AG08396 (cell line): ENCODE results near the gene UBN1.

Source experiments
- DNase-seq: peaks from one replicate; pipeline ENCODE4 v3.0.0; 2012; ENCODE audit warnings: low spot score, mixed read lengths

The UBN1 gene, protein sequence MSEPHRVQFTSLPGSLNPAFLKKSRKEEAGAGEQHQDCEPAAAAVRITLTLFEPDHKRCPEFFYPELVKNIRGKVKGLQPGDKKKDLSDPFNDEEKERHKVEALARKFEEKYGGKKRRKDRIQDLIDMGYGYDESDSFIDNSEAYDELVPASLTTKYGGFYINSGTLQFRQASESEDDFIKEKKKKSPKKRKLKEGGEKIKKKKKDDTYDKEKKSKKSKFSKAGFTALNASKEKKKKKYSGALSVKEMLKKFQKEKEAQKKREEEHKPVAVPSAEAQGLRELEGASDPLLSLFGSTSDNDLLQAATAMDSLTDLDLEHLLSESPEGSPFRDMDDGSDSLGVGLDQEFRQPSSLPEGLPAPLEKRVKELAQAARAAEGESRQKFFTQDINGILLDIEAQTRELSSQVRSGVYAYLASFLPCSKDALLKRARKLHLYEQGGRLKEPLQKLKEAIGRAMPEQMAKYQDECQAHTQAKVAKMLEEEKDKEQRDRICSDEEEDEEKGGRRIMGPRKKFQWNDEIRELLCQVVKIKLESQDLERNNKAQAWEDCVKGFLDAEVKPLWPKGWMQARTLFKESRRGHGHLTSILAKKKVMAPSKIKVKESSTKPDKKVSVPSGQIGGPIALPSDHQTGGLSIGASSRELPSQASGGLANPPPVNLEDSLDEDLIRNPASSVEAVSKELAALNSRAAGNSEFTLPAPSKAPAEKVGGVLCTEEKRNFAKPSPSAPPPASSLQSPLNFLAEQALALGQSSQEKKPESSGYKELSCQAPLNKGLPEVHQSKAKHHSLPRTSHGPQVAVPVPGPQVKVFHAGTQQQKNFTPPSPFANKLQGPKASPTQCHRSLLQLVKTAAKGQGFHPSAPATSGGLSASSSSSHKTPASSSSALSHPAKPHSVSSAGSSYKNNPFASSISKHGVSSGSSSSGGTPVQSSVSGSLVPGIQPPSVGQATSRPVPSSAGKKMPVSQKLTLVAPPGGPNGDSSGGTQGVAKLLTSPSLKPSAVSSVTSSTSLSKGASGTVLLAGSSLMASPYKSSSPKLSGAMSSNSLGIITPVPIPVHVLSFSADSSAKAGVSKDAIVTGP (N-terminal part only)

GRCh38 chr16:4846901-4847773, at the start of gene UBN1, which contains the start of gene GLYR1:
Gene UBN1, plus strand, starts transcription at chr16:4847481. Its CDS starts 5,437 bp downstream, at chr16:4852918.
Gene GLYR1, minus strand, starts transcription at chr16:4847288. Its CDS starts 23 bp downstream, at chr16:4847265.
- peak; percentile 99 for DNase-seq

DNA sequence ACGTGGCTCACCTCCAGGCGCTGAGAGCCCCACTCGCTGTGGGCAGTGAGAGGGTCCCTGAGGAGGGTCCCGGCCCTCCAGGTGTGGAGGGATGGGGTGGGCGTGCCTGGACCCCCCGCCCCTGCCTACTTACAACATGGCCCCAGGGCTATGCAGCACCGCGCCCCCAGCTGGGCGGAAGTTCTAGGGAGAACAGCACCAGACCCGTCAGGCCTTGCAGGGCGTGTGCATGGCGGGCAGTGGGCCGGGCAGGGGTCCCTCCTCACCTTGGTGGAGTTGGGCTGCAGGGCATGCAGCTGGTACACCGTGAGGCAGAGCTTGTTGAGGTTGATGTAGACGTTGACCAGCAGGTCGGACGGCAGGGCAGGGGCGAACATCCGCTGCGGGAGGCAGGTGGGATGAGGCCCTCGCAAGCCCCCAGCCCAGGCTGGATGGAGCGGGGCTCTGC, 49.5 kb upstream of the UBN1 start:
- no peak for DNase-seq

DNA sequence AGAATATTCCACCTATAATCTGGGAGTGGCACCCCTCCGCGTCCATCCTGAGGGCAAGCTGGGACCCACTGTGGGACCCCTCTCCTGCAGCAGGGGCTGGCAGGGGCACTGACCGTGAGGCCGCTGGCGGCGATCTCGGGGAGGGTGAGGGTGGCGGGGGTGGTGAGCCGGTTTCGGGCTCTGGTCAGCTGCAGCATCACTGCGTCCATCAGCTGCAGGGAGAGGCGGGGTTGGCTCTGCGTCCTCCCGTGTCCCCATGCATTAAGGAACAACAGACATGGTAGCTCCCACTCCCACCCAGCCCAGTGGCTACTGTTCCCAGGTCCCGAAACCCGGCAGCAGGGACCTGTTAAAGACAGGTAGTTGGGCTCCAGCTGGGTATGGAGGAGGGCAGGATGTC, 48.8 kb upstream of the UBN1 start:
- DNase-seq, result no peak

DNA sequence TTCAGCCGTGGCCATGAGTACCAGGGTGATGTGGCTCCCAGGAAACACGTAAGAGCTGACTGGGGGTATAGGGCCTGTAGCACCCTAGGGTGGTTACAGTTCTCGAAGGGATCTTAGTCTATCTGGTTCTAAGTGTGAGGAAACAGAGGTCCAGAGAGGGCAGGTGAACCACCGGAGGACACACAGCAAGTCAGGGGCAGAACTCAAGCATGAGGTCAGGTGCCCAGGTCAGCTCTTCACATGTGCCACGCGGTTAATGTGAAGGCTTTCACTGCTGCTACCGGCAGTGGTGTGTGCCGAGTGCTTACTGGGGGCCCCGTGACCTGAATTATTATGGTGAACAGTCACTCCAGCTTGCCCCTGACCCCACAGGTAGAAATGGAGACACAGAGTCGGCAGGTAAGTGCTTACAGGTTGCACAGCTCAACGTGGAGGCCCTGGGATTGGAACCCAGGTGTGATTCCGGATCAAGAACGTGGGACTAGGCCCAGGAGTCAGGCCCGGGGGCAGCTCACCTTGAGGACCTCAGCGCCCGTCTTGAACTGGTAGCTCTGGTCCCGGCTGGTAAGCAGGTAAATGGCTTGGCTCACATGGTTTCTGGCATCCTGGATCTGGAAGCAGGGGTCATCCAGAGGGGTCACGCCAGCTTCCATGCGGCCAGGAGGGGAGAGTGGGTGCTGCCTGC, 48.0 kb upstream of the UBN1 start:
- no peak for DNase-seq

DNA sequence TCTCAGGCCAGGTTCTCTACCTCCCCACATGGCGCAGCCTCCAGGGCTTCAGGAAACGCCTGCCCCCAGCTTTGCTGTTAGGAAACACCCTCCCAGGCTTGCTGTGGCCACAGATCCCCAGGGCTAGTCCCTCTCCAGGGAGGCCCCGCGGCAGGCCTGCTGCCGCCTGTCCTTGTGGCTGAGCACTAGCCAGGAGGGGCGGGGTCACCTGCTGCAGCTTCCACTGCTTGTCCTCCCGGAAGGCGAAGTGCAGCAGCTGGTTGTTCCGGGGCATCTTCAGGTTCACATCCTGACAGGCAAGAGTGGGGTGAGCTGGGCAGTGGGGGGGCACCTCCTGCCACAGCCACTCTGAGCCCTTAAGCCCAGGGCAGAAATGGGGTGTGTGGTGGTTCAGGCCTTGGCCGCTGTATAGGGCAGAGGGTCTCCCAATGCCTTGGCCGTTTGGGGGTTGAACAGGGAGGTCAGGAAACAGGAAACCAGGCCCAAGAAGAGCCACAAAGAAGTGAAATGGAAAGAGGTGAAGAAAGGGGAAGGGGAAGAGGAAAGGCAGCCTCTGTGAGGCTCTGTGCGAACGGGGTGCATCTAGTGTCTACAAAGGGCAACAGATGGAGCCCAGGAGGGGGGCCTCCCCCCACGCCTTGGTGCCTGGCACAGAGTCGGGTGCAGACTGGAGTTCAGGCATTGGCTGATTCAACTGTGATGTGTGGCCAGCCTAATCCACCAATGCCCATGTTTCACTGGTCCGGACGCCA, 46.8 kb upstream of the UBN1 start:
- DNase-seq, result no peak

- no peak for DNase-seq
Measured at GRCh38 chr16:4801051-4801961, 46.0 kb upstream of the UBN1 start.

DNA sequence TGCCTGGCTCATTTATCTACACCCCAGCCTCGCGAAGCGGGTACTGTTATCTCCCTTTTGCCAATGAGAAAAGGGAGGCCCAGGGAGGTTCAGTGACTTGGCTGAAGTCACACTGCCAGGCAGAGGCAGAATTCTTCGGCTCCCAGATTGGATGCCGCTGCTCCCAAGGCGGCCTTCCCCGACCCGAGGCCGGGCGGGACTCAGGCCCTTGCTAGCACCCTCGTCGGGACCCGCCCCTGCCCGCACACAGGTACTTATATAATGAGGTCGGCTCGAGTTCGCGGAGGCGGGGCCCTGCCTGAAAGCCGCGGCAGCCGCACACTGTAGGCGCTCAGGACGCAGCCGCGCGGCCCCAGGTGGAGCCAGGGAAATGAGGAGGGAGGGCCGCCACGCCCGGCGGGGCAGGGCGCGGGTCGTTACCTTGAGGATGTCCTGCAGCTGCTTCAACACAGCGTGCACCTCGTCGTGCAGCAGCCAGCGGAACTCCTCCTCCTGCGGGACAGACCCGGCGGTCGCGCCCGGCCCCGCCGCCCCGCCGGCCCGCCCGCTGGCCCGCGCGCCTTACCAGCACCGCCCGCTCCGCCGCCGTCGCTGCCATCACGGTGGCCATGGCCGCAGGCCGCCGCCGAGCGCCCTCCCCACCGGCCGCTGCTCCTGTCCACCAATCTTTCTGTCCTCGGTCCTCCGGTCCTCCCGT, 45.2 kb upstream of the UBN1 start, which contains the start of gene ROGDI:
Gene ROGDI (minus strand): TSS at position 672 of the 697 bp plus-strand sequence. CDS start 62 bp downstream, at position 610.
- DNase-seq, result peak; percentile 63

DNA sequence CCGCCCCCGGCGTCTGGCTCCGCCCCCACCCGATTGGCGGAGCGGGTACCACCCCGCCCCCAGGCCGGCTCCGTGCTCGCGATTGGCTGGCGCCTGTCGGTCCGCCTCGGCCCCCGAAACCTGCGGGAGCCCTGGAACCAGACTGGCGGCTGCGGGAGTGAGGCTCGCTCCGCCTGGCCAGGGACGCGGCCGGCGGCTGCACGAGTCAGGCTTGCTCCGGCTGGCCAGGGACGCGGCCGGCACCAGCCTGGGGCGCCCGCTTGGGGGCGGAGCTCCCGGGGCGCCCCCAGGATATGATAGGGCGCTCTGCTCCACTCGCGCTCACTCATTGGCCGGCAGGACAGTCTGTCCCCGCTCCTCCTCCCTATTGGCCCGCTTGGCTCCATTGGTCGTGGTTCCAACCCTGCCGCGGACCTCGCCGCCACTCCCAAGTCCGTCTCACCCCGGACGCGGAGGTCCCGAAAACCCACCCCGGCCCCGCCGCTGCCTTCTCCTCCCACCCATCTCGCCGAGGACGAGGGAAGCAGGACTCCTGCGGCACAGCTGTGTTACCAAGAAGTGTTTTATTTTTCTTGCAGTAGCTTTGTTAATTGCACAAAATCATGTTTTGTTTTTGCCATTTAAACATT, 44.5 kb upstream of the UBN1 start:
- peak; percentile 99 for DNase-seq

DNA sequence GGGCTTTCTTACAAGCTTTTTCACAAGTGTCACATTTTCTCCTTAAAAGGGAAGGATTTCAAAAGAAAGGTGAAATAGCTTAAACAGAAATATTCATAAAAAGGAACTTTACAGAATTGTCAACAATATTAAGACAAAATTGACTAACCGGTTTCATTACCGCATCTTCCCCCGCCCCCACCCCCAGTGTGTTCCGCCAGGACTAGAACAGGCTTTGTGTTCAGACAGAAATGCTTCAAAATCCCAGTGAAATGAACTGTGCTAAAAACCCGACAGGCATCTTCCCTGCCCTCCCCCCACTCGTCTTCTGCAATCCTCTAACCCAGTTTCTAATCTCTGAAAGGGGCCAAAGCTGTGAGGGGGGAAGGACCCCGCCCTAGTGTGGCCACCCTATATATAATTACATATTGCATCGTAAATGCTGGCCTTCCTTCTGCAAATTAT, 43.9 kb upstream of the UBN1 start:
- DNase-seq, result no peak

- no peak for DNase-seq
Measured at GRCh38 chr16:4803898-4804762, 43.2 kb upstream of the UBN1 start.

GRCh38 chr16:4805231-4805630, 42.0 kb upstream of the UBN1 start:
- DNase-seq, result no peak

DNA sequence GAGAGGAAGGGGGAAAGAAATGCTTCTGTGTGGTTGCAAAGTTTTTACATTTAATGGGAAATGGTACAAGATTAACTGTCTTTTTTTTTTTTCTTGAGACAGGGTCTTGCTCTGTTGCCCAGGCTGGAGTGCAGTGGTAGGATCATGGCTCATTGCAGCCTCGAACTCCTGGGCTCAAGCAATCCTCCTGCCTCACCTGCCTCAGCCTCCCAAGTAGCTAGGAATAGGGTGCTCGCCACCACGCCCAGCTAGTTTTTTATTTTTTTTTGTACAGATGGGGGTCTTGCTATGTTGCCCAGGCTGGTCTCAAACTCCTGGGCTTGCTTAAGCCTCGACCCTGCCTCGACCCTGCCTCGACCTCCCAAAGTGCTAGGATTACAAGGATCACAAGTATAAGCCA, 41.0 kb upstream of the UBN1 start:
- DNase-seq, result no peak

DNA sequence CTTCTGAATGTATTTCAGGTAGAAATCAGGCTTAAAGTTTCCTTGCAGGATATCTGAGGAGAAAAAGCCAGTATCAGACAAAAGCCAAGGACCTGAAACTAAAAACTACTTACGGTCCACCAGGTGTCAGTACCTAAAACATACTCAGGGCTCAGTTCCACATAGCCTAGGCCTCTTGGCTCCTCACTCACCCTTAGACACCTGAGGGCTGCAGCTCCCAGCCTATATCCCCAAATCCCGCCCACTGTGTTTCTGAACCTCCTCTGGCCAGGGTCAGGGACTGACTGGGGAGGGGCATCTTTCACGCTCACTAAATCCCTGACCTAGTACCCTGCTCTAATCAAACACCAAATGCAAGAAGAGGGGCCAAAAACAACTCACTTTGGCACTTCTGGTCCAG, 36.0 kb upstream of the UBN1 start:
- DNase-seq, result no peak

- DNase-seq, result no peak
Measured at GRCh38 chr16:4811773-4812172, 35.5 kb upstream of the UBN1 start.

GRCh38 chr16:4813251-4814003, 33.9 kb upstream of the UBN1 start:
- DNase-seq, result no peak

- no peak for DNase-seq
Measured at GRCh38 chr16:4814046-4814445, 33.2 kb upstream of the UBN1 start.
